Keratinocyte (primary cell): ENCODE data around the gene ARHGAP45. TPM values are rescaled to one million over a fixed set of nuclear protein-coding genes. Genes with fewer than 3 reads are reported as not detected.

Source experiments
- DNase-seq: peaks from one replicate; pipeline ENCODE4 v3.0.0-alpha.2; 2011; ENCODE audit warnings: low read depth, missing footprints, low spot score
- FAIRE-seq: peaks from 2 replicates; lab custom pipeline; 2011; peaks lifted over from hg19 to GRCh38; lab: Jason Lieb, UNC
- H2AFZ ChIP-seq: 2 replicates; pipeline ENCODE4 v1.6.0; 2012; ENCODE audit warnings: low read length, control low read depth, inconsistent platforms; ENCODE audit not compliant: control insufficient read depth
- H3K27ac ChIP-seq: 2 replicates; pipeline ENCODE4 v1.5.1; 2011; ENCODE audit warnings: low read length; ENCODE audit not compliant: control insufficient read depth, insufficient read depth
- H3K27me3 ChIP-seq: 3 replicates; pipeline ENCODE4 v1.6.0; 2011; ENCODE audit warnings: low read length; ENCODE audit not compliant: control insufficient read depth, insufficient read depth; ENCODE audit errors: extremely low read depth
- H3K36me3 ChIP-seq, 2 experiments: 2 replicates in 1 of 2; 3 replicates in 1 of 2; pipeline ENCODE4 v1.5.1; 2011; ENCODE audit warnings: low read length in 2 of 2, mild to moderate bottlenecking in 1 of 2; ENCODE audit not compliant: control insufficient read depth in 2 of 2, insufficient read depth in 2 of 2; ENCODE audit errors: extremely low read depth in 1 of 2
- H3K4me1 ChIP-seq: 3 replicates; pipeline ENCODE4 v1.5.1; 2011; ENCODE audit warnings: low read length; ENCODE audit not compliant: control insufficient read depth, insufficient read depth; ENCODE audit errors: extremely low read depth
- H3K4me2 ChIP-seq: 3 replicates; pipeline ENCODE4 v1.6.0; 2011; ENCODE audit warnings: low read depth, low read length; ENCODE audit not compliant: control insufficient read depth, insufficient read depth; ENCODE audit errors: extremely low read depth
- H3K4me3 ChIP-seq, 3 experiments: fragments of 200-600 bp in 1 of 3; sonication (generic) in 1 of 3; 2 replicates in 2 of 3; 3 replicates in 1 of 3; pipeline ENCODE4 v1.5.1; 2011 to 2016; ENCODE audit warnings: low read length in 3 of 3, mild to moderate bottlenecking in 3 of 3, control low read depth in 2 of 3, inconsistent platforms in 1 of 3, low read depth in 1 of 3, mixed read lengths in 1 of 3, mixed run types in 1 of 3, moderate library complexity in 1 of 3; ENCODE audit not compliant: control insufficient read depth in 2 of 3, insufficient read depth in 2 of 3; ENCODE audit errors: extremely low read depth in 1 of 3
- H3K79me2 ChIP-seq: 2 replicates; pipeline ENCODE4 v1.6.0; 2012; ENCODE audit warnings: low read length; ENCODE audit not compliant: control insufficient read depth, insufficient read depth
- H3K9ac ChIP-seq: 3 replicates; pipeline ENCODE4 v1.6.0; 2011; ENCODE audit warnings: low read length; ENCODE audit not compliant: control insufficient read depth, insufficient read depth; ENCODE audit errors: extremely low read depth
- H3K9me1 ChIP-seq: 3 replicates; pipeline ENCODE4 v1.6.0; 2011; ENCODE audit warnings: low read length; ENCODE audit not compliant: control insufficient read depth, insufficient read depth; ENCODE audit errors: extremely low read depth
- H3K9me3 ChIP-seq: 2 replicates; pipeline ENCODE4 v1.5.1; 2012; ENCODE audit warnings: low read depth, low read length; ENCODE audit not compliant: control insufficient read depth
- H4K20me1 ChIP-seq: 3 replicates; pipeline ENCODE4 v1.6.0; 2011; ENCODE audit warnings: low read length; ENCODE audit not compliant: control insufficient read depth, insufficient read depth; ENCODE audit errors: extremely low read depth
- CTCF ChIP-seq, 3 experiments: IDR thresholded peaks in 1 of 3; conservative IDR thresholded peaks in 1 of 3; optimal IDR thresholded peaks in 1 of 3; 2 replicates in 2 of 3; 3 replicates in 1 of 3; pipeline versions ENCODE3 to v1.5.1; 2011; ENCODE audit warnings: low read length in 3 of 3, mild to moderate bottlenecking in 3 of 3, moderate library complexity in 2 of 3, control low read depth in 1 of 3, inconsistent platforms in 1 of 3; ENCODE audit not compliant: insufficient read depth in 2 of 3; ENCODE audit errors: extremely low read depth in 1 of 3
- EZH2 ChIP-seq: IDR thresholded peaks from one replicate; pipeline ENCODE4 v1.6.1; 2012; ENCODE audit warnings: inconsistent platforms, mild to moderate bottlenecking, low read length, moderate library complexity
- dilution Hi-C: fragments of 300-500 bp; cut with MboI; formaldehyde crosslinking; loops from one replicate; pipeline ENCODE4 v1.7.0; 2020; ENCODE audit warnings: low sequenced_read_pairs; ENCODE audit not compliant: extremely low pct_ligation_motif_present
- polyA plus RNA-seq, 5 experiments: library from polyadenylated mRNA; depleted of rRNA in 3 of 5; stranded (reverse) in 3 of 5; stranded (forward) in 1 of 5; unstranded in 1 of 5; fragments of >200 nt; gene quantifications; 1 replicate in 1 of 5; 2 replicates in 3 of 5; 3 replicates in 1 of 5; pipeline versions ENCODE4 v1.2.1 to v1.2.3, GENCODE V29; 2011 to 2012; ENCODE audit warnings: missing spikeins in 2 of 5, low read depth in 1 of 5, low replicate concordance in 1 of 5

Gene ARHGAP45
- polyA plus RNA-seq, 1 donor (not counting 4 experiments of a cell fraction or from before 2014, with no cell fraction given): 0.56 TPM

GRCh38 chr19:1053176-1054101 lies 13.5 kb upstream of the ARHGAP45 start:
- Histone ChIP-seq H3K79me2 (no peaks in the 10 kb centered on the region), H3K27ac (no peak overlapping the region), H3K9me1 (no peaks in the 10 kb centered on the region), H3K4me1 (no peaks in the 10 kb centered on the region), H3K4me3 (no peak overlapping the region), H2AFZ (no peak overlapping the region), H3K9ac (no peak overlapping the region), H3K4me2 (no peak overlapping the region), H3K9me3 (peaks cover 22% of the 10 kb centered on the region), H3K27me3 (no peaks in the 10 kb centered on the region), H3K36me3 (peaks cover 9 to 26% of the 10 kb centered on the region in 2 experiments), H4K20me1 (no peaks in the 10 kb centered on the region)
- DNase-seq (no peak), FAIRE-seq (no peak)
- TF ChIP-seq CTCF (optimal IDR thresholded peaks at IDR 0.05 in 1 of 3, IDR thresholded peaks at IDR 0.05 in 1 of 3, conservative IDR thresholded peaks at IDR 0.05 in 1 of 3; ENCODE audit: extremely low read depth in 1 of 3, insufficient read depth in 2 of 3, low read length in 3 of 3) (no peak), EZH2 (no peak)
- dilution Hi-C loops: no loop called here

GRCh38 chr19:1054102-1055027 lies 12.6 kb upstream of the ARHGAP45 start:
- peaks cover 28% of the 10 kb centered on the region for H3K9me3 ChIP-seq
- no peak overlapping the region for H2AFZ ChIP-seq
- no peak overlapping the region for H3K4me2 ChIP-seq
- no peaks in the 10 kb centered on the region for H4K20me1 ChIP-seq
- no peak overlapping the region for H3K27ac ChIP-seq
- no peak overlapping the region for H3K4me3 ChIP-seq
- H3K9ac ChIP-seq: no peak overlapping the region
- H3K4me1 ChIP-seq: no peaks in the 10 kb centered on the region
- no peak for FAIRE-seq
- dilution Hi-C loops: no loop called here
- DNase-seq: no peak
- H3K79me2 ChIP-seq: no peaks in the 10 kb centered on the region
- H3K27me3 ChIP-seq: no peaks in the 10 kb centered on the region
- H3K36me3 ChIP-seq: peaks cover 13 to 30% of the 10 kb centered on the region in 2 experiments
- no peaks in the 10 kb centered on the region for H3K9me1 ChIP-seq
- no peak for TF ChIP-seq EZH2
- TF ChIP-seq CTCF (optimal IDR thresholded peaks at IDR 0.05 in 1 of 3, IDR thresholded peaks at IDR 0.05 in 1 of 3, conservative IDR thresholded peaks at IDR 0.05 in 1 of 3; ENCODE audit: extremely low read depth in 1 of 3, insufficient read depth in 2 of 3, low read length in 3 of 3): no peak
